HepG2 (cell line): ENCODE results near the gene MEMO1. TPM values are rescaled to one million over a fixed set of nuclear protein-coding genes. Genes with fewer than 3 reads are reported as not detected.

Experiments
- HNF4A ChIP-seq: sonication (generic); formaldehyde crosslinking; IDR thresholded peaks from 2 replicates; pipeline ENCODE4 v1.4.0; 2020; ENCODE audit warnings: missing genetic modification reagents
- KDM1A ChIP-seq: IDR thresholded peaks from 2 replicates; pipeline ENCODE4 v1.6.1; 2016; ENCODE audit warnings: missing compliant biosample characterization
- LRRFIP1 ChIP-seq: sonication (generic); formaldehyde crosslinking; conservative IDR thresholded peaks from 2 replicates; pipeline ENCODE4 v1.4.0; 2020; ENCODE audit warnings: missing genetic modification reagents
- MYC ChIP-seq: sonication (generic); formaldehyde crosslinking; IDR thresholded peaks from 2 replicates; pipeline ENCODE4 v1.9.0; 2021; ENCODE audit warnings: missing genetic modification reagents, borderline replicate concordance
- NCOA1 ChIP-seq: sonication (generic); formaldehyde crosslinking; IDR thresholded peaks from 2 replicates; pipeline ENCODE4 v1.9.0; 2021; ENCODE audit warnings: missing genetic modification reagents
- NCOR1 ChIP-seq: fragments of 200-600 bp; sonication (generic); IDR thresholded peaks from 2 replicates; pipeline ENCODE4 v1.7.0; 2017; ENCODE audit warnings: antibody characterized with exemption, low read length, borderline replicate concordance
- POLR2AphosphoS5 ChIP-seq: IDR thresholded peaks from 2 replicates; pipeline ENCODE4 v1.6.1; 2012; ENCODE audit warnings: low read depth, low read length
- RNF2 ChIP-seq: fragments of 450-650 bp; conservative IDR thresholded peaks from 2 replicates; pipeline ENCODE4 v1.6.1; 2016; ENCODE audit warnings: low read depth
- SRF ChIP-seq: IDR thresholded peaks from 2 replicates; pipeline ENCODE4 v1.6.1; 2011; ENCODE audit warnings: mild to moderate bottlenecking, low read depth, low read length, moderate library complexity
- TAF1 ChIP-seq: sonication (generic); formaldehyde crosslinking; IDR thresholded peaks from 2 replicates; pipeline ENCODE4 v1.4.0; 2020; ENCODE audit warnings: missing genetic modification reagents
- TBP ChIP-seq: sonication (generic); formaldehyde crosslinking; IDR thresholded peaks from 2 replicates; pipeline ENCODE4 v1.5.0; 2020; ENCODE audit warnings: missing genetic modification reagents
- XBP1 ChIP-seq: sonication (generic); formaldehyde crosslinking; IDR thresholded peaks from 2 replicates; pipeline ENCODE4 v1.5.0; 2020; ENCODE audit warnings: missing genetic modification reagents
- YEATS4 ChIP-seq: sonication (generic); formaldehyde crosslinking; IDR thresholded peaks from 2 replicates; pipeline ENCODE4 v1.4.0; 2020; ENCODE audit warnings: missing genetic modification reagents, borderline replicate concordance
- ZBTB7A ChIP-seq: sonication (generic); formaldehyde crosslinking; IDR thresholded peaks from 2 replicates; pipeline ENCODE4 v1.8.0; 2022; ENCODE audit warnings: mild to moderate bottlenecking, missing genetic modification reagents
- ZMYM2 ChIP-seq: sonication (generic); formaldehyde crosslinking; IDR thresholded peaks from 2 replicates; pipeline ENCODE4 v1.8.0; 2022; ENCODE audit warnings: mild to moderate bottlenecking, missing genetic modification reagents
- ZNF543 ChIP-seq: sonication (generic); formaldehyde crosslinking; IDR thresholded peaks from 2 replicates; pipeline ENCODE4 v1.4.0; 2020; ENCODE audit warnings: mild to moderate bottlenecking, missing genetic modification reagents
- ZNF556 ChIP-seq: sonication (generic); formaldehyde crosslinking; IDR thresholded peaks from 2 replicates; pipeline ENCODE4 v1.4.0; 2020; ENCODE audit warnings: mild to moderate bottlenecking, missing genetic modification reagents, borderline replicate concordance
- ZNF687 ChIP-seq: sonication (generic); formaldehyde crosslinking; IDR thresholded peaks from 2 replicates; pipeline ENCODE4 v1.5.1; 2020; ENCODE audit warnings: mild to moderate bottlenecking, missing genetic modification reagents, moderate library complexity
- ZNF83 ChIP-seq: sonication (generic); formaldehyde crosslinking; IDR thresholded peaks from 2 replicates; pipeline ENCODE4 v1.4.0; 2020; ENCODE audit warnings: missing genetic modification reagents, mild to moderate bottlenecking, borderline replicate concordance
- polyA plus RNA-seq, 8 experiments: library from polyadenylated mRNA; depleted of rRNA in 3 of 8; stranded (reverse) in 7 of 8; unstranded in 1 of 8; fragments of >200 nt; fragmentation: Illumina TruSeq in 4 of 8; extraction: Trizol in 4 of 8; gene quantifications; 2 replicates each; pipeline versions ENCODE4 v1.2.1 to v1.2.3, GENCODE V29; 2011 to 2016; ENCODE audit warnings: low read depth in 4 of 8, missing spikeins in 1 of 8, mixed read lengths in 1 of 8; ENCODE audit not compliant: insufficient read depth in 1 of 8
- total RNA-seq, 5 experiments: library from RNA; depleted of rRNA; stranded (reverse); fragments of >200 nt; fragmentation: Illumina TruSeq; extraction: Trizol; gene quantifications; 2 replicates each; pipeline ENCODE4 v1.2.3, GENCODE V29; 2016; ENCODE audit warnings: low read depth in 1 of 5
- TF ChIP-seq, protein P1 (sequence below): IDR thresholded peaks from 2 replicates; pipeline ENCODE4 v1.6.1; 2016; ENCODE audit warnings: control low read depth
- TF ChIP-seq, protein P2 (sequence below): sonication (generic); formaldehyde crosslinking; IDR thresholded peaks from 2 replicates; pipeline ENCODE4 v1.8.1; 2023; ENCODE audit warnings: mild to moderate bottlenecking, inconsistent platforms, moderate library complexity, missing genetic modification reagents, borderline replicate concordance

The MEMO1 gene
- total and polyA plus RNA-seq, 2 of the 13 experiments (the other 11 are each of a cell fraction or from before 2014, with no cell fraction given), result 69.8 to 81.6 TPM

GRCh38 chr2:32010670-32011484 is at the start of gene MEMO1 (continued):
- TF ChIP-seq ZNF556 (CRISPR knock-in tag), result peak; percentile 98; the same call in 1 of the 2 replicates
- TF ChIP-seq NCOR1, result no peak
- peak; percentile 85; the same call in 1 of the 2 replicates for TF ChIP-seq XBP1
- TF ChIP-seq TAF1 (CRISPR knock-in tag), result peak; percentile 90
- TF ChIP-seq ZNF83 (CRISPR knock-in tag), result peak; percentile 76; the same call in 1 of the 2 replicates
- TF ChIP-seq, protein P1, sequence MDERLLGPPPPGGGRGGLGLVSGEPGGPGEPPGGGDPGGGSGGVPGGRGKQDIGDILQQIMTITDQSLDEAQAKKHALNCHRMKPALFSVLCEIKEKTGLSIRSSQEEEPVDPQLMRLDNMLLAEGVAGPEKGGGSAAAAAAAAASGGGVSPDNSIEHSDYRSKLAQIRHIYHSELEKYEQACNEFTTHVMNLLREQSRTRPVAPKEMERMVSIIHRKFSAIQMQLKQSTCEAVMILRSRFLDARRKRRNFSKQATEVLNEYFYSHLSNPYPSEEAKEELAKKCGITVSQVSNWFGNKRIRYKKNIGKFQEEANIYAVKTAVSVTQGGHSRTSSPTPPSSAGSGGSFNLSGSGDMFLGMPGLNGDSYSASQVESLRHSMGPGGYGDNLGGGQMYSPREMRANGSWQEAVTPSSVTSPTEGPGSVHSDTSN (CRISPR knock-in tag), result no peak
- TF ChIP-seq ZMYM2 (CRISPR knock-in tag), result peak; percentile 51; the same call in 1 of the 2 replicates
- peak; percentile 66; the same call in 1 of the 2 replicates for TF ChIP-seq SRF
- TF ChIP-seq KDM1A (CRISPR knock-in tag), result peak; percentile 55; the same call in 1 of the 2 replicates
- peak; percentile 85 for TF ChIP-seq POLR2AphosphoS5
- TF ChIP-seq, protein P2, sequence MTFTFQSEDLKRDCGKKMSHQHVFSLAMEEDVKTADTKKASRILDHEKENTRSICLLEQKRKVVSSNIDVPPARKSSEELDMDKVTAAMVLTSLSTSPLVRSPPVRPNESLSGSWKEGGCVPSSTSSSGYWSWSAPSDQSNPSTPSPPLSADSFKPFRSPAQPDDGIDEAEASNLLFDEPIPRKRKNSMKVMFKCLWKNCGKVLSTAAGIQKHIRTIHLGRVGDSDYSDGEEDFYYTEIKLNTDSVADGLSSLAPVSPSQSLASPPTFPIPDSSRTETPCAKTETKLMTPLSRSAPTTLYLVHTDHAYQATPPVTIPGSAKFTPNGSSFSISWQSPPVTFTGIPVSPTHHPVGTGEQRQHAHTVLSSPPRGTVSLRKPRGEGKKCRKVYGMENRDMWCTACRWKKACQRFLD (CRISPR knock-in tag), result peak; percentile 90
- peak; percentile 81 for TF ChIP-seq NCOA1 (CRISPR knock-in tag)
- peak; percentile 94 for TF ChIP-seq ZNF543 (CRISPR knock-in tag)
- peak; percentile 56 for TF ChIP-seq HNF4A (CRISPR knock-in tag)
- no peak; the same call in 1 of the 2 replicates for TF ChIP-seq LRRFIP1
- TF ChIP-seq MYC (CRISPR knock-in tag), result peak; percentile 97
- peak; percentile 98 for TF ChIP-seq YEATS4 (CRISPR knock-in tag)
- TF ChIP-seq TBP (CRISPR knock-in tag), result no peak
- TF ChIP-seq ZBTB7A, result peak; percentile 83
- peak; percentile 98 for TF ChIP-seq ZNF687
- peak; percentile 84 for TF ChIP-seq RNF2
